ENCODE data around the gene SLC13A2.

- TF ChIP-seq EP300 (IDR thresholded peaks at IDR 0.05) (no peak), CTCF (IDR thresholded peaks at IDR 0.05) (no peak), POLR2A (IDR thresholded peaks at IDR 0.05) (no peak), POLR2AphosphoS5 (IDR thresholded peaks at IDR 0.05) (no peak)
These were observed 3.1 kb upstream of the SLC13A2 start for GRCh38 chr17:28470266-28470913.

Data from sigmoid colon (tissue), 4 donors.